ENCODE data around the gene C1orf50.

C1orf50 gene

GRCh38 chr1:42824481-42825035 lies 57.5 kb downstream of the C1orf50 start:
- H3K36me3 ChIP-seq, result peaks cover 17% of the 10 kb centered on the region
- H3K4me3 ChIP-seq (ENCODE audit: low read depth in 1 of 2, low read length in 1 of 2), result no peak overlapping the region
- no peaks in the 10 kb centered on the region for H3K27me3 ChIP-seq
- no peak overlapping the region for H3K27ac ChIP-seq
- no peaks in the 10 kb centered on the region for H3K4me1 ChIP-seq (ENCODE audit: control insufficient read depth in 1 of 2, insufficient read depth in 1 of 2, low read depth in 1 of 2, low read length in 1 of 2)
- H3K9me3 ChIP-seq, result no peaks in the 10 kb centered on the region
- TF ChIP-seq CTCF (IDR thresholded peaks at IDR 0.05), result no peak

- H3K36me3 ChIP-seq, result peaks cover 23% of the 10 kb centered on the region
- no peak overlapping the region for H3K4me3 ChIP-seq (ENCODE audit: low read depth in 1 of 2, low read length in 1 of 2)
- TF ChIP-seq CTCF (IDR thresholded peaks at IDR 0.05), result no peak
- no peaks in the 10 kb centered on the region for H3K4me1 ChIP-seq (ENCODE audit: control insufficient read depth in 1 of 2, insufficient read depth in 1 of 2, low read depth in 1 of 2, low read length in 1 of 2)
- no peaks in the 10 kb centered on the region for H3K27me3 ChIP-seq
- H3K9me3 ChIP-seq, result no peaks in the 10 kb centered on the region
- H3K27ac ChIP-seq, result no peak overlapping the region
These were observed 58.2 kb downstream of the C1orf50 start for GRCh38 chr1:42825036-42825851.

Measured in neutrophil (primary cell).